Epidermal melanocyte (primary cell): ENCODE data around the gene FAM135A.
"Not testable (repeated sequence)": the region's sequence is repeated elsewhere in the genome, so short reads cannot be mapped to it uniquely, and the experiment has no call there.

ENCODE experiments used
- DNase-seq: peaks from one replicate; pipeline ENCODE4 v3.0.0; 2011; ENCODE audit warnings: low spot score; ENCODE audit not compliant: insufficient read length

The FAM135A gene

GRCh38 chr6:70456735-70457134 is 43.4 kb downstream of the FAM135A start:
- DNase-seq = no peak

GRCh38 chr6:70459235-70459634 is 45.9 kb downstream of the FAM135A start:
- DNase-seq = no peak

- not testable (repeated sequence) for DNase-seq
Observed at GRCh38 chr6:70459699-70460098, 46.4 kb downstream of the FAM135A start.

- no peak for DNase-seq
Observed at GRCh38 chr6:70470016-70470415, 56.7 kb downstream of the FAM135A start.

GRCh38 chr6:70470510-70470909 is 57.2 kb downstream of the FAM135A start:
- DNase-seq = not testable (repeated sequence)

GRCh38 chr6:70474751-70475150 is 61.4 kb downstream of the FAM135A start:
- DNase-seq = no peak

GRCh38 chr6:70479236-70479635 is 65.9 kb downstream of the FAM135A start:
- no peak for DNase-seq

GRCh38 chr6:70486638-70487037 is 73.3 kb downstream of the FAM135A start:
- DNase-seq = not testable (repeated sequence)

- no peak for DNase-seq
Observed at GRCh38 chr6:70489364-70489763, 76.1 kb downstream of the FAM135A start.

- no peak for DNase-seq
Observed at GRCh38 chr6:70494833-70495232, 81.5 kb downstream of the FAM135A start.

- not testable (repeated sequence) for DNase-seq
Observed at GRCh38 chr6:70495790-70496189, 82.5 kb downstream of the FAM135A start.

GRCh38 chr6:70502484-70502883 is 89.2 kb downstream of the FAM135A start:
- no peak for DNase-seq

GRCh38 chr6:70503813-70504465 is 90.6 kb downstream of the FAM135A start:
- DNase-seq = no peak

- no peak for DNase-seq
Observed at GRCh38 chr6:70506321-70506720, 93.0 kb downstream of the FAM135A start.

- DNase-seq = no peak
Observed at GRCh38 chr6:70507161-70507560, 93.9 kb downstream of the FAM135A start.

GRCh38 chr6:70508953-70509352 is 95.6 kb downstream of the FAM135A start:
- no peak for DNase-seq

GRCh38 chr6:70510600-70510999 is 97.3 kb downstream of the FAM135A start:
- DNase-seq = no peak

GRCh38 chr6:70518723-70519122 is 105.4 kb downstream of the FAM135A start:
- DNase-seq = no peak

GRCh38 chr6:70520575-70520974 is 107.3 kb downstream of the FAM135A start:
- no peak for DNase-seq

- no peak for DNase-seq
Observed at GRCh38 chr6:70524721-70525286, 111.5 kb downstream of the FAM135A start.

- DNase-seq = no peak
Observed at GRCh38 chr6:70527071-70527737, 113.9 kb downstream of the FAM135A start.

- no peak for DNase-seq
Observed at GRCh38 chr6:70530023-70530422, 116.7 kb downstream of the FAM135A start.

GRCh38 chr6:70531133-70531532 is 117.8 kb downstream of the FAM135A start:
- DNase-seq = no peak
